ENCODE data around the gene IRF2BP2.
A peak's percentile ranks its signal among the peaks of the same experiment; 100 is the strongest.

IRF2BP2 gene

GRCh38 chr1:234564035-234565029 is 45.6 kb downstream of the IRF2BP2 start:
- CTCF ChIA-PET, result interaction anchor here (0.6 kb wide), 1 partner anchor 32 kb away, joined by 3 read pairs; no protein-coding TSS in a partner anchor
- no peak for TF ChIP-seq CTCF (conservative IDR thresholded peaks at IDR 0.05; ENCODE audit: low read depth)
- no peak overlapping the region for H3K27ac ChIP-seq
- POLR2A ChIA-PET (ENCODE audit: low non-redundant PET), result no interaction called here
- peak; percentile 95 for DNase-seq (ENCODE audit: low spot score)

GRCh38 chr1:234562334-234562733 is 47.6 kb downstream of the IRF2BP2 start:
- TF ChIP-seq CTCF (conservative IDR thresholded peaks at IDR 0.05; ENCODE audit: low read depth), result no peak
- ChIA-PET POLR2A (ENCODE audit: low non-redundant PET) (interaction anchor here (0.6 kb wide), 1 partner anchor 10 kb away, joined by 3 read pairs; no protein-coding TSS in a partner anchor), CTCF (interaction anchor here (0.6 kb wide), 1 partner anchor 14 kb away, joined by 3 read pairs; no protein-coding TSS in a partner anchor)
- H3K27ac ChIP-seq, result no peak overlapping the region; the same call in 1 of the 2 replicates
- DNase-seq (ENCODE audit: low spot score), result no peak

- ChIA-PET POLR2A (ENCODE audit: low non-redundant PET) (interaction anchor here (0.6 kb wide), 1 partner anchor 39 kb away, joined by 4 read pairs; no protein-coding TSS in a partner anchor), CTCF (no interaction called here)
- H3K27ac ChIP-seq, result no peak overlapping the region
- DNase-seq (ENCODE audit: low spot score), result no peak
- TF ChIP-seq CTCF (conservative IDR thresholded peaks at IDR 0.05; ENCODE audit: low read depth), result no peak
These were observed 48.7 kb downstream of the IRF2BP2 start for GRCh38 chr1:234561319-234561718.

GRCh38 chr1:234559902-234560676 is 49.9 kb downstream of the IRF2BP2 start:
- POLR2A ChIA-PET (ENCODE audit: low non-redundant PET), result no interaction called here
- TF ChIP-seq CTCF (conservative IDR thresholded peaks at IDR 0.05; ENCODE audit: low read depth), result no peak
- CTCF ChIA-PET, result no interaction called here
- no peak overlapping the region for H3K27ac ChIP-seq
- no peak for DNase-seq (ENCODE audit: low spot score)

- no peak for TF ChIP-seq CTCF (conservative IDR thresholded peaks at IDR 0.05; ENCODE audit: low read depth)
- POLR2A ChIA-PET (ENCODE audit: low non-redundant PET), result no interaction called here
- H3K27ac ChIP-seq, result no peak overlapping the region
- no peak for DNase-seq (ENCODE audit: low spot score)
- CTCF ChIA-PET, result no interaction called here
These were observed 50.7 kb downstream of the IRF2BP2 start for GRCh38 chr1:234559152-234559901.

Measured in RWPE1 (cell line).